K562 (cell line): ENCODE data around the gene ACVR2B. TPM values are rescaled to one million over a fixed set of nuclear protein-coding genes. Genes with fewer than 3 reads are reported as not detected.
A peak's percentile ranks its signal among the peaks of the same experiment; 100 is the strongest.

Source experiments
- CHD2 ChIP-seq: IDR thresholded peaks from 2 replicates; pipeline ENCODE4 v1.6.1; 2011; ENCODE audit warnings: low read depth, low read length
- FOXA1 ChIP-seq: fragments of 450-650 bp; IDR thresholded peaks from 2 replicates; pipeline ENCODE4 v1.6.1; 2016; ENCODE audit warnings: mild to moderate bottlenecking, borderline replicate concordance
- MED1 ChIP-seq: sonication (generic); formaldehyde crosslinking; IDR thresholded peaks from 2 replicates; pipeline ENCODE4 v1.8.1; 2023; ENCODE audit warnings: missing genetic modification reagents, borderline replicate concordance
- REST ChIP-seq, 2 experiments: fragments of 450-650 bp; formaldehyde crosslinking in 1 of 2; IDR thresholded peaks; 2 replicates each; pipeline versions ENCODE4 v1.4.0 to v1.6.1; 2014 to 2020; ENCODE audit warnings: mild to moderate bottlenecking in 2 of 2, borderline replicate concordance in 1 of 2, low read depth in 1 of 2
- SAP30 ChIP-seq: fragments of 200-600 bp; sonication (generic); IDR thresholded peaks from 2 replicates; pipeline ENCODE4 v1.6.1; 2012; ENCODE audit warnings: borderline replicate concordance, low read depth, mild to moderate bottlenecking, moderate library complexity, low read length, control low read depth, inconsistent platforms; ENCODE audit not compliant: insufficient read depth, poor library complexity, severe bottlenecking
- SFPQ ChIP-seq: fragments of 200-400 bp; formaldehyde crosslinking; IDR thresholded peaks from 2 replicates; pipeline ENCODE4 v1.6.1; 2017; ENCODE audit warnings: mild to moderate bottlenecking, low read depth, low read length, moderate library complexity
- polyA plus RNA-seq, 8 experiments: library from polyadenylated mRNA; depleted of rRNA in 4 of 8; stranded (reverse) in 5 of 8; unstranded in 3 of 8; fragments of >200 nt; fragmentation: Nextera tagmentation in 2 of 8; fragmentation: Illumina TruSeq in 1 of 8; extraction: Ambion mirVana in 2 of 8; extraction: Trizol in 1 of 8; gene quantifications; 2 replicates each; pipeline versions ENCODE4 v1.2.1 to v1.2.3, GENCODE V29; 2011 to 2014; ENCODE audit warnings: inconsistent platforms in 1 of 8, missing spikeins in 1 of 8
- total RNA-seq, 7 experiments: library from RNA; depleted of rRNA in 6 of 7; stranded (reverse); fragments of >200 nt in 6 of 7; fragmentation: Illumina TruSeq in 2 of 7; extraction: Trizol in 2 of 7; gene quantifications; 2 replicates each; pipeline versions ENCODE4 v1.2.1 to v1.2.3, GENCODE V29; 2011 to 2021; ENCODE audit warnings: low replicate concordance in 1 of 7

Gene ACVR2B
- total and polyA plus RNA-seq, 9 of the 15 experiments (the other 6 are each of a cell fraction or from before 2014, with no cell fraction given): 1.8 to 23.7 (median 7.1) TPM

DNA sequence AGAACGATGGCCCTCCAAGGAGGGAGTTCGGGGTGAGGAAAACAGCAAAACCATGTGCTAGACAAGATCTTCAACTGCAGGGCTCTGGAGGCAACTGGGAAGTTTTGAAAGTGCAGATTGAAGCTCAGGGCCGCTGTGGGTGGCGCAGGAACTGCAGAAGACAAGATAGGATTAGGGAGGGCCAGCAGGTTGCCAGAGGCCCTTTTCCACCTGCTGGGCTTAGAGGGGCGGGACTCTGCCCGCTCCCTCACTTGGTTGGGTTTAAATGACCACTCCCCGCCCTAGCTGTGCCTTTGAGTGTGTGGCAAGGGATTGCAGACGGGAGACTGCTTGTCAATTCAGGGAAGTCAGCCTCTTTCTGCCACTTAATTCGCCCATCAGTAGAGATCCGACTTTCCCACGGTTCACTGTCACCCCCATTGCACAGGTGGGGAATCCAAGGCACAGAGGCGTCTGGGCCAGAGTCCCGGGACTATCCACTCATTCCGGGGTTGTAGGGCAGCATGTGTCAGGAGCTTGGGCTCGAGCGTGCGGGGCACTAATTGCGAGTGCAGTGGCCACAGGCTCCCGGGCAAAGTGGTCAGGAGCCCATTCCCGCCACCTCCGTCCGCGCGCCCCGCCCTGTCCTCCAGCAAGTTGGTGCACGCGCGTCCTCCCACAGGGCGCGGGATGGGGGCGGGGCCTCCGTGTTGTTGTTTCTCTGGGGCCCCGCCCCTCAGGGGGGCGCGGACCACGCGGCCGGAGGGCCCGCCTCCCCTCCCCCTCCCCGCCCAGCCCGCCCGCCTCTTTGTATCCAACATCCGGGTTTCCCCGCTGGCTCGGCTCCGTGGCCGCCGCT is at the start of gene ACVR2B (continued):
- TF ChIP-seq REST (IDR thresholded peaks at IDR 0.05; ENCODE audit: borderline replicate concordance) (no peak), REST (CRISPR knock-in tag; IDR thresholded peaks at IDR 0.05; ENCODE audit: low read depth) (no peak), FOXA1 (no peak), SFPQ (no peak), SAP30 (peak; percentile 38), MED1 (CRISPR knock-in tag) (no peak), CHD2 (peak; percentile 47; the same call in 1 of the 2 replicates)
- TF ChIP-seq, all 486 proteins: peak for 70
